Caco-2 (cell line): ENCODE results near the gene TNS1. TPM values are rescaled to one million over a fixed set of nuclear protein-coding genes. Genes with fewer than 3 reads are reported as not detected.

Source experiments
- BruUV-seq: library from RNA; stranded (reverse); fragments of 400-500 nt; replicated peaks from 2 replicates; lab custom pipeline; 2021; lab: Mats Ljungman, UMichigan
- CTCF ChIA-PET: fragments of 300-600 bp; sonication (Branson Sonifier 250); formaldehyde crosslinking; loops from one replicate; lab custom pipeline; 2022; ENCODE audit warnings: antibody characterized with exemption; lab: Charles Lee
- POLR2A ChIA-PET: fragments of 300-600 bp; sonication (Branson Sonifier 250); formaldehyde crosslinking; loops from one replicate; lab custom pipeline; 2022; ENCODE audit warnings: antibody characterized with exemption; lab: Charles Lee
- DNase-seq, 2 experiments: peaks; one replicate each; pipeline versions ENCODE4 v3.0.0 to v3.0.0-alpha.2; 2020 to 2022
- H3K27me3 ChIP-seq: replicated peaks from 2 replicates; pipeline ENCODE4 v1.6.0; 2011; ENCODE audit warnings: low read length; ENCODE audit not compliant: control insufficient read depth, insufficient read depth
- H3K36me3 ChIP-seq: 2 replicates; pipeline ENCODE4 v1.5.1; 2011; ENCODE audit warnings: low read length; ENCODE audit not compliant: control insufficient read depth, insufficient read depth
- H3K4me1 ChIP-seq: fragments of 250-450 bp; sonication (Bioruptor Pico); 2 replicates; pipeline ENCODE4 v1.5.1; 2020; ENCODE audit warnings: mild to moderate bottlenecking
- H3K4me3 ChIP-seq: 2 replicates; pipeline ENCODE4 v1.5.1; 2011; ENCODE audit warnings: low read depth, mild to moderate bottlenecking, control low read depth, low read length
- H3K9me3 ChIP-seq: fragments of 250-450 bp; sonication (Bioruptor Pico); 2 replicates; pipeline ENCODE4 v1.5.1; 2020; ENCODE audit warnings: mild to moderate bottlenecking, moderate library complexity
- H3K27ac Mint-ChIP-seq: one replicate; pipeline ENCODE4 v1.8.0; 2022; ENCODE audit warnings: mixed read lengths; ENCODE audit not compliant: unreplicated experiment
- H3K27me3 Mint-ChIP-seq: one replicate; pipeline ENCODE4 v1.8.0; 2022; ENCODE audit warnings: mixed read lengths; ENCODE audit not compliant: insufficient read depth, unreplicated experiment
- H3K36me3 Mint-ChIP-seq: one replicate; pipeline ENCODE4 v1.8.0; 2022; ENCODE audit warnings: mild to moderate bottlenecking, mixed read lengths; ENCODE audit not compliant: insufficient read depth, unreplicated experiment
- H3K4me1 Mint-ChIP-seq: one replicate; pipeline ENCODE4 v1.8.0; 2022; ENCODE audit warnings: low read depth, mixed read lengths; ENCODE audit not compliant: unreplicated experiment
- H3K4me3 Mint-ChIP-seq: one replicate; pipeline ENCODE4 v1.8.0; 2022; ENCODE audit warnings: mild to moderate bottlenecking, moderate library complexity, mixed read lengths; ENCODE audit not compliant: unreplicated experiment
- H3K9me3 Mint-ChIP-seq: one replicate; pipeline ENCODE4 v1.8.0; 2022; ENCODE audit warnings: mixed read lengths; ENCODE audit not compliant: unreplicated experiment
- CTCF ChIP-seq, 2 experiments: fragments of 200-600 bp in 1 of 2; IDR thresholded peaks; 1 replicate in 1 of 2; 2 replicates in 1 of 2; pipeline versions ENCODE4 v1.5.1 to v1.8.0; 2011 to 2022; ENCODE audit warnings: antibody characterized with exemption in 1 of 2, control low read depth in 1 of 2, inconsistent platforms in 1 of 2, low read depth in 1 of 2, low read length in 1 of 2, mild to moderate bottlenecking in 1 of 2, moderate library complexity in 1 of 2; ENCODE audit not compliant: insufficient read depth in 1 of 2, severe bottlenecking in 1 of 2, unreplicated experiment in 1 of 2
- intact Hi-C: fragments of 100-400 bp; cut with micrococcal nuclease; formaldehyde crosslinking; loops from one replicate; pipeline ENCODE4 v1.10.0; 2022; ENCODE audit not compliant: unreplicated experiment
- total RNA-seq: library from RNA; stranded (reverse); gene quantifications from 2 replicates; pipeline ENCODE4 v1.2.3, GENCODE V29; 2022

TNS1 gene
- total RNA-seq, 1 experiment from 2014 or later = 16.1 TPM

- no peaks in the 10 kb centered on the region for H3K27me3 ChIP-seq
- ChIA-PET CTCF (no interaction called here), POLR2A (no interaction called here)
- Mint-ChIP-seq H3K4me1 (no peaks in the 10 kb centered on the region), H3K9me3 (no peaks in the 10 kb centered on the region), H3K36me3 (no peaks in the 10 kb centered on the region), H3K27ac (no peak overlapping the region), H3K4me3 (no peak overlapping the region), H3K27me3 (no peaks in the 10 kb centered on the region)
- no peaks in the 10 kb centered on the region for H3K36me3 ChIP-seq
- no peaks in the 10 kb centered on the region for H3K9me3 ChIP-seq
- H3K4me1 ChIP-seq = no peaks in the 10 kb centered on the region
- intact Hi-C loops = loop anchor here (1.0 kb wide), 1 partner anchor 70 kb away; no protein-coding TSS in a partner anchor
- TF ChIP-seq CTCF (IDR thresholded peaks at IDR 0.05; ENCODE audit: insufficient read depth in 1 of 2, low read depth in 1 of 2, low read length in 1 of 2, severe bottlenecking in 1 of 2, unreplicated experiment in 1 of 2) = peak; percentile 40 to 44
- no TSS peak for BruUV-seq
- H3K4me3 ChIP-seq = no peak overlapping the region
- peak in 1 of 2 experiments; percentile 47 for DNase-seq
Measured at GRCh38 chr2:217918308-217919024, 84.3 kb downstream of the TNS1 start.

- Mint-ChIP-seq H3K36me3 (no peaks in the 10 kb centered on the region), H3K27ac (no peak overlapping the region), H3K4me1 (no peaks in the 10 kb centered on the region), H3K27me3 (no peaks in the 10 kb centered on the region), H3K4me3 (no peak overlapping the region), H3K9me3 (no peaks in the 10 kb centered on the region)
- H3K36me3 ChIP-seq = no peaks in the 10 kb centered on the region
- BruUV-seq = no TSS peak
- no peak overlapping the region for H3K4me3 ChIP-seq
- CTCF ChIA-PET = interaction anchor here (0.6 to 0.7 kb wide), 2 partner anchors 8 to 1378 kb away, joined by 3 to 4 read pairs; no protein-coding TSS in a partner anchor
- no peaks in the 10 kb centered on the region for H3K9me3 ChIP-seq
- no peaks in the 10 kb centered on the region for H3K27me3 ChIP-seq
- DNase-seq = no peak
- no peaks in the 10 kb centered on the region for H3K4me1 ChIP-seq
- intact Hi-C loops = no loop called here
- POLR2A ChIA-PET = no interaction called here
- no peak for TF ChIP-seq CTCF (IDR thresholded peaks at IDR 0.05; ENCODE audit: insufficient read depth in 1 of 2, low read depth in 1 of 2, low read length in 1 of 2, severe bottlenecking in 1 of 2, unreplicated experiment in 1 of 2)
Measured at GRCh38 chr2:217916504-217917254, 86.1 kb downstream of the TNS1 start.

GRCh38 chr2:217915706-217916105, 87.1 kb downstream of the TNS1 start:
- no peaks in the 10 kb centered on the region for H3K4me1 Mint-ChIP-seq
- POLR2A ChIA-PET = no interaction called here

More at GRCh38 chr2:217915706-217916105, 87.1 kb downstream of the TNS1 start:
- BruUV-seq = no TSS peak
- CTCF ChIA-PET = no interaction called here
- H3K4me3 Mint-ChIP-seq = no peak overlapping the region
- H3K36me3 ChIP-seq = no peaks in the 10 kb centered on the region
- no peaks in the 10 kb centered on the region for H3K4me1 ChIP-seq
- H3K27ac Mint-ChIP-seq = no peak overlapping the region
- H3K9me3 Mint-ChIP-seq = no peaks in the 10 kb centered on the region
- H3K9me3 ChIP-seq = no peaks in the 10 kb centered on the region
- no peak for DNase-seq
- intact Hi-C loops = no loop called here
- no peaks in the 10 kb centered on the region for H3K27me3 ChIP-seq
- H3K27me3 Mint-ChIP-seq = no peaks in the 10 kb centered on the region
- no peak for TF ChIP-seq CTCF (IDR thresholded peaks at IDR 0.05; ENCODE audit: insufficient read depth in 1 of 2, low read depth in 1 of 2, low read length in 1 of 2, severe bottlenecking in 1 of 2, unreplicated experiment in 1 of 2)
- no peak overlapping the region for H3K4me3 ChIP-seq
- no peaks in the 10 kb centered on the region for H3K36me3 Mint-ChIP-seq
